PFSK-1 (cell line): ENCODE measurements around the gene UHRF1.

Source experiments
- FOXP2 ChIP-seq: optimal IDR thresholded peaks from 2 replicates; pipeline ENCODE3; 2011; ENCODE audit warnings: borderline replicate concordance, control low read depth, inconsistent platforms; ENCODE audit not compliant: insufficient read depth; ENCODE audit errors: extremely low read length, extremely low read depth
- POLR2AphosphoS5 ChIP-seq: IDR thresholded peaks from 2 replicates; pipeline ENCODE4 v1.6.1; 2012; ENCODE audit warnings: low read depth, mild to moderate bottlenecking, control low read depth, low read length, moderate library complexity
- SIN3A ChIP-seq: IDR thresholded peaks from 2 replicates; pipeline ENCODE4 v1.6.1; 2012; ENCODE audit warnings: mild to moderate bottlenecking, low read length, moderate library complexity, borderline replicate concordance; ENCODE audit not compliant: insufficient read depth
- TAF1 ChIP-seq: IDR thresholded peaks from 2 replicates; pipeline ENCODE4 v1.6.1; 2012; ENCODE audit warnings: low read length, control low read depth, borderline replicate concordance; ENCODE audit not compliant: insufficient read depth
- TF ChIP-seq, protein P1 (sequence below), 2 experiments: IDR thresholded peaks; 2 replicates each; pipeline versions ENCODE4 v1.6.1 to v1.8.0; 2011 to 2012; ENCODE audit warnings: low read depth in 2 of 2, low read length in 2 of 2, control low read depth in 1 of 2, inconsistent platforms in 1 of 2, mild to moderate bottlenecking in 1 of 2, moderate library complexity in 1 of 2; ENCODE audit not compliant: insufficient read depth in 1 of 2

DNA sequence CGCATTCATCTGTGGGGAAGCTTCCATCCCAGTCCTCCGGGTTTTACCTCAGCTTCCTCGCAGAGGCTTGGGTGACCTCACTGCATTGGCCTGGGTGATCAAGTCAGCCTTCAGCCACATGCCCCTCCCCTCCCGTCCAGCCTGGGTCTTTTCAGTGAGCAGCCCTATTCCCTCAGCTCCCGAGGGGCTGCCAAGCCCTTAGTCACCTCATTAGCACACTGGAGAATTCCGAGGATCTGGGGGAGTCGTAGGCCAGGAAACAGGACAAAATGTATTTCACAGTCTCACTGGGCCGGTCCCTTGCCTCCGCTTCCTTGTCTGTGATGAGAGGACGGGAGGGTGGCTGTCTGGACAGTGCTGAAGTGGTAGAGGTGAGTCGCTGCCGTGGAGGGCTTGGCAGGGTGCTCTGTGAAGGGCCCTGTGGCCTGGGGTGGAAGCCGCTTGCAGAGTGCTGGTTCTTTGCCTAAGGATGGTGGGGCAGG is 79.5 kb downstream of the UHRF1 start:
- TF ChIP-seq SIN3A (no peak), POLR2AphosphoS5 (no peak), TAF1 (no peak), FOXP2 (no peak)
- TF ChIP-seq, protein P1, sequence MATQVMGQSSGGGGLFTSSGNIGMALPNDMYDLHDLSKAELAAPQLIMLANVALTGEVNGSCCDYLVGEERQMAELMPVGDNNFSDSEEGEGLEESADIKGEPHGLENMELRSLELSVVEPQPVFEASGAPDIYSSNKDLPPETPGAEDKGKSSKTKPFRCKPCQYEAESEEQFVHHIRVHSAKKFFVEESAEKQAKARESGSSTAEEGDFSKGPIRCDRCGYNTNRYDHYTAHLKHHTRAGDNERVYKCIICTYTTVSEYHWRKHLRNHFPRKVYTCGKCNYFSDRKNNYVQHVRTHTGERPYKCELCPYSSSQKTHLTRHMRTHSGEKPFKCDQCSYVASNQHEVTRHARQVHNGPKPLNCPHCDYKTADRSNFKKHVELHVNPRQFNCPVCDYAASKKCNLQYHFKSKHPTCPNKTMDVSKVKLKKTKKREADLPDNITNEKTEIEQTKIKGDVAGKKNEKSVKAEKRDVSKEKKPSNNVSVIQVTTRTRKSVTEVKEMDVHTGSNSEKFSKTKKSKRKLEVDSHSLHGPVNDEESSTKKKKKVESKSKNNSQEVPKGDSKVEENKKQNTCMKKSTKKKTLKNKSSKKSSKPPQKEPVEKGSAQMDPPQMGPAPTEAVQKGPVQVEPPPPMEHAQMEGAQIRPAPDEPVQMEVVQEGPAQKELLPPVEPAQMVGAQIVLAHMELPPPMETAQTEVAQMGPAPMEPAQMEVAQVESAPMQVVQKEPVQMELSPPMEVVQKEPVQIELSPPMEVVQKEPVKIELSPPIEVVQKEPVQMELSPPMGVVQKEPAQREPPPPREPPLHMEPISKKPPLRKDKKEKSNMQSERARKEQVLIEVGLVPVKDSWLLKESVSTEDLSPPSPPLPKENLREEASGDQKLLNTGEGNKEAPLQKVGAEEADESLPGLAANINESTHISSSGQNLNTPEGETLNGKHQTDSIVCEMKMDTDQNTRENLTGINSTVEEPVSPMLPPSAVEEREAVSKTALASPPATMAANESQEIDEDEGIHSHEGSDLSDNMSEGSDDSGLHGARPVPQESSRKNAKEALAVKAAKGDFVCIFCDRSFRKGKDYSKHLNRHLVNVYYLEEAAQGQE (IDR thresholded peaks at IDR 0.05; ENCODE audit: insufficient read depth in 1 of 2, low read depth in 2 of 2, low read length in 2 of 2): no peak
